H9 (cell line): ENCODE measurements around the gene ANTXRL. TPM values are rescaled to one million over a fixed set of nuclear protein-coding genes. Genes with fewer than 3 reads are reported as not detected.

Source experiments
- DNase-seq: peaks from one replicate; pipeline ENCODE4 v3.0.0-alpha.2; 2017
- H2AFZ ChIP-seq: one replicate; pipeline ENCODE4 v1.6.1; 2013; ENCODE audit warnings: mild to moderate bottlenecking, low read length, control low read depth, moderate library complexity
- H2AK5ac ChIP-seq: 2 replicates; pipeline ENCODE4 v1.6.1; 2013; ENCODE audit warnings: low read length, control low read depth, mixed read lengths; ENCODE audit not compliant: insufficient read length
- H2BK120ac ChIP-seq: one replicate; pipeline ENCODE4 v1.6.1; 2013; ENCODE audit warnings: low read depth, mild to moderate bottlenecking, low read length, control low read depth, inconsistent platforms; ENCODE audit not compliant: poor library complexity, severe bottlenecking
- H2BK12ac ChIP-seq: 2 replicates; pipeline ENCODE4 v1.6.1; 2013; ENCODE audit warnings: low read length, control low read depth, mixed read lengths, low read depth; ENCODE audit not compliant: insufficient read length
- H2BK15ac ChIP-seq: 2 replicates; pipeline ENCODE4 v1.6.1; 2013; ENCODE audit warnings: low read depth, low read length, control low read depth
- H2BK20ac ChIP-seq: one replicate; pipeline ENCODE4 v1.6.1; 2013; ENCODE audit warnings: low read depth, mild to moderate bottlenecking, low read length, control low read depth, inconsistent platforms; ENCODE audit not compliant: poor library complexity, severe bottlenecking
- H2BK5ac ChIP-seq: 2 replicates; pipeline ENCODE4 v1.6.1; 2013; ENCODE audit warnings: low read length, control low read depth, mixed read lengths; ENCODE audit not compliant: insufficient read length
- H3K14ac ChIP-seq: 2 replicates; pipeline ENCODE4 v1.6.1; 2013; ENCODE audit warnings: low read length, control low read depth; ENCODE audit not compliant: insufficient read depth
- H3K18ac ChIP-seq: 2 replicates; pipeline ENCODE4 v1.6.1; 2013; ENCODE audit warnings: low read depth, mild to moderate bottlenecking, mixed read lengths, low read length, control low read depth; ENCODE audit not compliant: insufficient read length
- H3K23ac ChIP-seq: 2 replicates; pipeline ENCODE4 v1.6.1; 2013; ENCODE audit warnings: low read length, control low read depth, mixed read lengths, low read depth; ENCODE audit not compliant: insufficient read length
- H3K23me2 ChIP-seq: 2 replicates; pipeline ENCODE4 v1.6.1; 2013; ENCODE audit warnings: low read depth, mild to moderate bottlenecking, mixed read lengths, low read length, control low read depth; ENCODE audit not compliant: insufficient read length, poor library complexity, severe bottlenecking
- H3K27ac ChIP-seq: 2 replicates; pipeline ENCODE4 v1.5.1; 2013; ENCODE audit warnings: low read length, control low read depth, mixed read lengths, low read depth; ENCODE audit not compliant: insufficient read length
- H3K27me3 ChIP-seq: 2 replicates; pipeline ENCODE4 v1.6.1; 2013; ENCODE audit warnings: low read length, control low read depth, inconsistent platforms; ENCODE audit not compliant: insufficient read depth
- H3K4ac ChIP-seq: 2 replicates; pipeline ENCODE4 v1.6.1; 2013; ENCODE audit warnings: low read depth, mild to moderate bottlenecking, control low read depth, inconsistent platforms, low read length, moderate library complexity
- H3K4me1 ChIP-seq: 2 replicates; pipeline ENCODE4 v1.6.1; 2013; ENCODE audit warnings: low read length, control low read depth, inconsistent platforms; ENCODE audit not compliant: insufficient read depth
- H3K4me2 ChIP-seq: 2 replicates; pipeline ENCODE4 v1.6.1; 2013; ENCODE audit warnings: low read length, control low read depth, mixed read lengths; ENCODE audit not compliant: insufficient read length, insufficient read depth
- H3K56ac ChIP-seq: 2 replicates; pipeline ENCODE4 v1.6.1; 2013; ENCODE audit warnings: low read depth, mild to moderate bottlenecking, mixed read lengths, low read length, control low read depth; ENCODE audit not compliant: insufficient read length
- H3K79me1 ChIP-seq: 2 replicates; pipeline ENCODE4 v1.6.1; 2013; ENCODE audit warnings: low read depth, mild to moderate bottlenecking, moderate library complexity, low read length, control low read depth, inconsistent platforms; ENCODE audit not compliant: insufficient read depth, poor library complexity, severe bottlenecking
- H3K79me2 ChIP-seq: 2 replicates; pipeline ENCODE4 v1.6.1; 2013; ENCODE audit warnings: low read length, control low read depth, inconsistent platforms; ENCODE audit not compliant: insufficient read depth
- H3K9ac ChIP-seq: 2 replicates; pipeline ENCODE4 v1.6.1; 2013; ENCODE audit warnings: low read length, control low read depth, mixed read lengths; ENCODE audit not compliant: insufficient read length; ENCODE audit errors: extremely low read depth
- H3K9me3 ChIP-seq: one replicate; pipeline ENCODE4 v1.6.1; 2013; ENCODE audit warnings: low read depth, low read length, inconsistent platforms; ENCODE audit not compliant: control insufficient read depth
- H3T11ph ChIP-seq: one replicate; pipeline ENCODE4 v1.6.1; 2013; ENCODE audit warnings: mild to moderate bottlenecking, low read length, control low read depth, inconsistent platforms
- H4K20me1 ChIP-seq: one replicate; pipeline ENCODE4 v1.6.1; 2013; ENCODE audit not compliant: control insufficient read depth, insufficient read length, insufficient read depth
- H4K5ac ChIP-seq: 2 replicates; pipeline ENCODE4 v1.6.1; 2013; ENCODE audit warnings: low read depth, mild to moderate bottlenecking, mixed read lengths, low read length, control low read depth; ENCODE audit not compliant: insufficient read length
- H4K8ac ChIP-seq: replicated peaks from 2 replicates; pipeline ENCODE4 v1.6.1; 2013; ENCODE audit warnings: low read length, control low read depth, mixed read lengths, low read depth; ENCODE audit not compliant: insufficient read length
- H4K91ac ChIP-seq: 2 replicates; pipeline ENCODE4 v1.6.1; 2013; ENCODE audit warnings: low read depth, mild to moderate bottlenecking, moderate library complexity, mixed read lengths, low read length, control low read depth; ENCODE audit not compliant: insufficient read length
- H3K27ac Mint-ChIP-seq, 3 experiments: 2 replicates in 2 of 3; 3 replicates in 1 of 3; pipeline ENCODE4 v1.8.0; 2020 to 2021; ENCODE audit warnings: mixed read lengths in 3 of 3, mild to moderate bottlenecking in 1 of 3, moderate library complexity in 1 of 3
- H3K27me3 Mint-ChIP-seq: 2 replicates; pipeline ENCODE4 v1.8.0; 2021; ENCODE audit warnings: low read depth, mild to moderate bottlenecking, moderate library complexity, mixed read lengths
- H3K36me3 Mint-ChIP-seq, 3 experiments: 2 replicates in 2 of 3; 3 replicates in 1 of 3; pipeline ENCODE4 v1.8.0; 2020 to 2021; ENCODE audit warnings: low read depth in 3 of 3, mixed read lengths in 3 of 3; ENCODE audit not compliant: insufficient read depth in 1 of 3
- H3K4me1 Mint-ChIP-seq, 2 experiments: 2 replicates each; pipeline ENCODE4 v1.8.0; 2020; ENCODE audit warnings: mixed read lengths in 2 of 2
- H3K4me3 Mint-ChIP-seq, 2 experiments: 2 replicates in 1 of 2; 3 replicates in 1 of 2; pipeline ENCODE4 v1.8.0; 2020 to 2021; ENCODE audit warnings: mild to moderate bottlenecking in 2 of 2, mixed read lengths in 2 of 2, moderate library complexity in 1 of 2
- H3K9me3 Mint-ChIP-seq, 2 experiments: 2 replicates in 1 of 2; 3 replicates in 1 of 2; pipeline ENCODE4 v1.8.0; 2020; ENCODE audit warnings: mild to moderate bottlenecking in 2 of 2, mixed read lengths in 2 of 2, moderate library complexity in 1 of 2
- CTCF ChIP-seq: fragments of 200-600 bp; sonication (generic); conservative IDR thresholded peaks from 3 replicates; pipeline ENCODE4 v1.8.0; 2021; ENCODE audit warnings: antibody characterized with exemption, mild to moderate bottlenecking
- WGBS: extraction: QIAGEN DNeasy Blood & Tissue Kit; methylation state at CpG from one replicate; pipeline ENCODE4 v1.1.7; 2013; ENCODE audit warnings: missing lambda C conversion rate, low lambda C conversion rate, mixed read lengths; ENCODE audit not compliant: insufficient read length; ENCODE audit errors: extremely low coverage; 5-methylcytosine and 5-hydroxymethylcytosine counted together
- total RNA-seq: library from RNA; stranded (reverse); gene quantifications from 2 replicates; pipeline ENCODE4 v1.2.1, GENCODE V29; 2021

The ANTXRL gene
- total RNA-seq, 1 experiment from 2014 or later: not detected

- no peak overlapping the region for H2AFZ ChIP-seq
- H3K56ac ChIP-seq: no peak overlapping the region
- no peak overlapping the region for H2BK20ac ChIP-seq
- H2BK12ac ChIP-seq: no peak overlapping the region
- no peak overlapping the region for H4K5ac ChIP-seq
- no peaks in the 10 kb centered on the region for H3K23me2 ChIP-seq
- Mint-ChIP-seq H3K4me1 (no peaks in the 10 kb centered on the region), H3K27ac (no peak overlapping the region), H3K36me3 (no peaks in the 10 kb centered on the region), H3K4me3 (no peak overlapping the region), H3K9me3 (no peaks in the 10 kb centered on the region), H3K27me3 (no peaks in the 10 kb centered on the region)
- H4K20me1 ChIP-seq: no peaks in the 10 kb centered on the region
- H3T11ph ChIP-seq: no peak overlapping the region
- no peak overlapping the region for H2AK5ac ChIP-seq
- no CpG with 5 or more reads among the region's 1 CpG for WGBS
- no peak overlapping the region for H3K18ac ChIP-seq
- H2BK15ac ChIP-seq: no peak overlapping the region
- H3K4me2 ChIP-seq: no peak overlapping the region
- H4K8ac ChIP-seq: no peak overlapping the region
- no peaks in the 10 kb centered on the region for H3K79me2 ChIP-seq
- no peak overlapping the region for H2BK120ac ChIP-seq
- no peak for TF ChIP-seq CTCF
- H3K27ac ChIP-seq: no peak overlapping the region
- H3K14ac ChIP-seq: no peak overlapping the region
- H3K79me1 ChIP-seq: no peaks in the 10 kb centered on the region
- no peaks in the 10 kb centered on the region for H3K4me1 ChIP-seq
- DNase-seq: no peak
- H3K4ac ChIP-seq: no peak overlapping the region
- H3K9ac ChIP-seq: no peak overlapping the region
- no peaks in the 10 kb centered on the region for H3K9me3 ChIP-seq
- no peak overlapping the region for H4K91ac ChIP-seq
- no peak overlapping the region for H3K23ac ChIP-seq
- no peak overlapping the region for H2BK5ac ChIP-seq
- H3K27me3 ChIP-seq: no peaks in the 10 kb centered on the region
Measured at GRCh38 chr10:46305986-46306385, 19.2 kb downstream of the ANTXRL start.
